Epithelial cell of esophagus (primary cell): Measurements from ENCODE around the gene ASXL1.
A peak's percentile ranks its signal among the peaks of the same experiment; 100 is the strongest.

ENCODE experiments used
- DNase-seq: peaks from one replicate; pipeline ENCODE4 v3.0.0; 2010; ENCODE audit warnings: low read depth
- H3K4me3 ChIP-seq: 2 replicates; pipeline ENCODE4 v1.5.1; 2011; ENCODE audit warnings: mild to moderate bottlenecking, low read length, control low read depth
- TF ChIP-seq, protein P1 (sequence below): IDR thresholded peaks from 2 replicates; pipeline ENCODE4 v1.5.1; 2011; ENCODE audit warnings: low read depth, mild to moderate bottlenecking, low read length, control low read depth, inconsistent platforms; ENCODE audit not compliant: insufficient read depth; ENCODE audit errors: missing control alignments

The ASXL1 gene

DNA sequence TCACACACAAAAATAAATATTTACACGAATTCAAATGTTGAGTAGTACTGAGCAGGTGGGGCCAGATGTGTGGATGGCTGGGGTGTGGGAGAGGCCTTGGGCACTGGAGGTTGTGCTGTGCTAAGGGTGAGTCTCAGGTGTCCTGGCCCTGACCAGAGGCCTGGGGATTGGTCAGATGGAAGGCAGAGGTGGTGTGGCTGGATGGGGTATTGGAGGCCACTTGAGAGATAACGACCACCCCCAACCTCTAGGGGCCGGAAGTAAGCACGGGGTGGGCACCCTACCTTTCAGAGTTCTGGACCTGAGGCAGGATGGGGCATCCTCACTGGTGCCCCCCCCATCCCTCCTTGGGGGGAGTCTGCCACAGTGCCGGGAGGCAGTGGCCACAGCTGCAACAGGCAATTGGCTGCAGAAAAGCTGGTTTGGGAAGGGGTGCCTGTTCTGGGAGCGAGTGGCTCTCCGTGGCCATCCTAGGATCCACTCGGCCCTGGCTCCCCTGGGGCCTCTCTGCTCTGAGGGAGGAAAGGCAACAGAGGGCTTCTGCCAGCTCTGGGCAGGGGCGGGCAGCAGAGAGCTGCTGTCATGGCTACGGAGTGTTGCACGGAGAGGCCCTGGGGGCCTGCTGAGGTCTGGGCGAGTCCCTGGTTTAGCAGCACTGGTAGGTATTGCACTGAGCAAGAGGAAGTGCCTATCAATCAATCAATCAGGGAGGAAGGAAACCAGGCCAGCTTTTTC lies 87.6 kb downstream of the ASXL1 start:
- H3K4me3 ChIP-seq: no peak overlapping the region
- TF ChIP-seq, protein P1, sequence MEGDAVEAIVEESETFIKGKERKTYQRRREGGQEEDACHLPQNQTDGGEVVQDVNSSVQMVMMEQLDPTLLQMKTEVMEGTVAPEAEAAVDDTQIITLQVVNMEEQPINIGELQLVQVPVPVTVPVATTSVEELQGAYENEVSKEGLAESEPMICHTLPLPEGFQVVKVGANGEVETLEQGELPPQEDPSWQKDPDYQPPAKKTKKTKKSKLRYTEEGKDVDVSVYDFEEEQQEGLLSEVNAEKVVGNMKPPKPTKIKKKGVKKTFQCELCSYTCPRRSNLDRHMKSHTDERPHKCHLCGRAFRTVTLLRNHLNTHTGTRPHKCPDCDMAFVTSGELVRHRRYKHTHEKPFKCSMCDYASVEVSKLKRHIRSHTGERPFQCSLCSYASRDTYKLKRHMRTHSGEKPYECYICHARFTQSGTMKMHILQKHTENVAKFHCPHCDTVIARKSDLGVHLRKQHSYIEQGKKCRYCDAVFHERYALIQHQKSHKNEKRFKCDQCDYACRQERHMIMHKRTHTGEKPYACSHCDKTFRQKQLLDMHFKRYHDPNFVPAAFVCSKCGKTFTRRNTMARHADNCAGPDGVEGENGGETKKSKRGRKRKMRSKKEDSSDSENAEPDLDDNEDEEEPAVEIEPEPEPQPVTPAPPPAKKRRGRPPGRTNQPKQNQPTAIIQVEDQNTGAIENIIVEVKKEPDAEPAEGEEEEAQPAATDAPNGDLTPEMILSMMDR: no peak
- peak; percentile 22 for DNase-seq

DNA sequence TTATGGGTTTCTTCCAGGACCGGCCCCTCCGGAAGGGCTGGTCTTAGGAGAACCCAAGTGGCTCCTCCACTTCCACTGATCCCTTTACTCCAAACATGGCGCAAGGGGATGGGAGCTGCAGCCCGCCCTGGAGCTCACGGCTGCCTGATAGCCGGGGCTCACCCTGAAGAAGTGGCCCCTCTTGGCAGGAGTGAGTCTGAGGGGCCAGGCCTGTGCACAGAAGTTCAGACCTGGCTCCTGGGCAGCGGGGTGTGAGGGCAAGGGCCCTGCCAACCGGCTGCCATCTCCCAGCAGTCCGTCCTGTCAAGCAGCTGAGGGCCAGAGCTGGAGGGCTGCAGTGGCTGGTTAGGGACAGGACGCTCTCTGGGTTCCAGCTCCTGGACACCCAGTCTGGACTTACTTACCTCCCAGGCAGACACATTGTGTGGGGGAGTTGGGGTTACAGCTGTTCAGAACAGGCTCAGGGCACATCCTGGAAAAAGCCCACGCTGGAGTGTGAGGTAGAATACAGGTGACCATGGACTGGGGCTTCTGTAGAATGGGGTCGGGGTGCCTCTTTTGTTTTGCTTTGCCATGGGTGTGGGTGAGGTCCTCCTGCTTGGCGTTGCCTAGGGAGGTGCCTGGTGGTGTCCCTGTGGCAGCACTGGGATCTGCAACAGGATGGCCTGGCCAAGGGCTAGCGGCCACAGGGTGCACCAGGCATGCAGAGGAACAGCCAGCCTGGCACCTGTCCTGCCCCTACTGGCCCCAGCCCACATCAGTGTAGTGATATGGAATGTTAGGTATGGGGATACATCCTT lies 88.4 kb downstream of the ASXL1 start:
- TF ChIP-seq, protein P1: no peak
- no peak overlapping the region for H3K4me3 ChIP-seq
- no peak for DNase-seq

DNA sequence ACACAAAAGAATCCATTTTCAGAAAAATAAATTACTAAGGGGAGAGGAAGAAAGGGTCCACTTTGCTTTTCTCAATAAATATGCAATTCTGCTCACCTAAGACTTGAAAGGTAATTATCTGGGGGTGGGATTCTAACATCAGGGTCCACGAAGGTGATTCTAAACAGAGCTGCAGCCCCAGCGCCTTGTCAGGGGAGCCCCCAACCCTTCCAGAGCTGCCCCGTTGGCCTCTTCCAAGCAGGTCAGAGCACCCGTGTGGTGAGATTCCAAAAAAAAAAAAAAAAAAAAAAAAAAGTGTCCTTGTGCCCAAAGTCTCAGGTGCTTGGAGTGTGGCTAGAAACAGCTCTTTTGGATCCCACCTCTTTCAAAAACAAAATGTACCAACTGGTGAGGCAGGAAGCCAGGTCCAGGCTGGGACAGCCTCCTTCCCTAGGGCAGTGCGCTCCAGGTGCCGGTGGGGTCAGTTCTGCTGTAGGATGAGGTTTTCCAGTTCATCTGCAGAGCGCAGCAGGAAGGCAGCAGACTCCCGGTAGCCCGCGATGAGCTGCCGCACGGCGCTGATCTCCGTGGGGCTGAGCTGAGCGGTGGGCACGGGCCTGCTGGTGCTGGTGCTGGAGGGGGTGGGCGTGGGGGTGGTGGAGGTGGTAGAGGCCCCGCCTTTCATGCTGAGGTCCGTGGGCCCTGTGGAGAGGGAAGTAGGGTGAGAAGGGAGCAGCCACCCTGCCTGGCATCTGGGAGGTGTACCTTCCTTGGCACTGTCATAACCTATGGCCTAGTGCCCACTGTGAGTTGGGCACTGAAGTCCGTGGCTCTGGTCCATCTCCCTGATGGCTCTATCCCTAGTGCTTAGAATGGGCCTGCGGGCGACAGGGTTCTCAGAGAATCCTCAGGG lies 89.3 kb downstream of the ASXL1 start:
- H3K4me3 ChIP-seq: no peak overlapping the region
- DNase-seq: no peak
- TF ChIP-seq, protein P1: no peak

DNA sequence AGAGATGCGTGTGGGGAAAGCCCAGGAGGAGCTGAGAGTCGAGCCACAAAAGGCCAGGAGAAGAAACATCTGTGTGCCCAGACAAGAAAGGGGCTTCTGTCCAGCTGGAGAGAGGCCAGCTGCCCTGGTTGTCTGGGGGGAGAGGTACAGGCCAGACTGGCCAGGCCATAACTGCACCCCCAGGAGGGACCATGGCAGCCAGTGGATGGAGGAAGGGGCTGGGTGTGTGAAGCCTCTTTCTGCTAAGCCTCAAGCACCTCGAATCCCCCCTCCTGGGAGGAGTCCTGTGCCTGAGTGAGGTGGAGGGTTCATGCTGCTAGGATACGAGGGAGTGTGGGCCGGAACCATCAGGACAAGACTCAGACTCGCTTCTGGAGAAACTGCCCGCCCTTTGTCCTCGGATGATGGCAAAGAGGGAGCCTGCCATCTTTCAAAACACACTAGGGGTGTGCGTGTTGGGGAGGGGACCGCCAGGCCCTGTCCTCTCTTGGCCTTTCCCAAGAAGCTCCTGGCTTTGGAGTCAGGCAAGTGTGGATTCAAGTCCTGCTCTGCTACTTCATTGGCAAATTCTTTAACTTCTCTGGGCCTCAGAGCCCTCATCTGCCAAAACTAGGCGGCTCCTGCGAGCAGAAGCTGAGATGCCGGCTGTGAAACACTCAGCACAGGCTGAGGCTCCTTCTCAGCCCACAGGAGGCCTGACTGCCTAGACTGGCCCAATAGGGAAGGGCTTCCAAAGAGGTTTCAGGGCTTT lies 90.3 kb downstream of the ASXL1 start:
- no peak overlapping the region for H3K4me3 ChIP-seq
- no peak for DNase-seq
- TF ChIP-seq, protein P1: no peak

DNA sequence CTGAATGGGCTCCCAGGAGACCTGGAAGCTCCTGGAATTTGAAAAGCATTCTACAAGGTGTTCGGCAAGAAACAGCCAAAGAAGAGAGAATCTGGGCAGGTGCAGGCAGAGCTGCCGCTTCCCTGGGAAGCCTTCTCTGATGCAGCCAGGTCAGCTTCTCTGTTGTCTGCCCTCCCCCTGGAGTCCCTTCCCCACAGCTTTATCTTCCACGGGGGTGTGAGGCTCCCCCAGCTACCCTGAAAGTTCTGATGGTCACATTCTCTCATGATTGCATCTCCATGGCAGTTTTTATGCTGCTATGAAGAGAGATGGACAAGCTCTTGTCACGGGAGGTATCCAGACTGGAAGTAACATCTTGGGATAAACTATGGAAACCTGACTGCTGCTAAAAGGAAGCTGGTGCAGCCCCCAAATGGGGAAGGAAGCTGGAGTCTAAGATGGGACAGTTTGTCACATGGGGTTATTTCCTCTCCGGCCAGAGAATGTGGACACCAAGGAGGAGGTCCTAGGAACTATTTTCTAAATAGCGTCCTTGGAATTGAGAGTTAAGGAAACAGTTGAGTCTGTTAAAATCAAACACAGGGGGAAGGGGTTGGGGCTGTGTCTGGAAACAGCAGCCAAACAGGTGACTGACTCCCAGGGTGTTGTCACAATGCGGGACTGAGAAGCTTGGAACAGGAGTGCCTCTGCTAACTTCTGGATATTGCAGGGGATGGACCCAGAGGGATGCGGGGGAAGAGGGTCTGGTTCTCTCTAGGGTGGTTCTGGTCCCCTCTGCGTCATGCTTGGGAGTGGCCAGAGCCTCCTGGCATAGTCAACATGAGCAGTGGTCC lies 91.1 kb downstream of the ASXL1 start:
- no peak for DNase-seq
- H3K4me3 ChIP-seq: no peak overlapping the region

More for the DNA sequence above, 91.1 kb downstream of the ASXL1 start:
- TF ChIP-seq, protein P1: no peak
